DMS153 treated with DMSO at 0.1 percent for 48 hours (cell line): ENCODE data around the gene KCTD16.

Experiments used
- DNase-seq: peaks from one replicate; lab custom pipeline; 2025; ENCODE audit not compliant: unreplicated experiment; lab: John Stamatoyannopoulos, UW

The KCTD16 gene

DNA sequence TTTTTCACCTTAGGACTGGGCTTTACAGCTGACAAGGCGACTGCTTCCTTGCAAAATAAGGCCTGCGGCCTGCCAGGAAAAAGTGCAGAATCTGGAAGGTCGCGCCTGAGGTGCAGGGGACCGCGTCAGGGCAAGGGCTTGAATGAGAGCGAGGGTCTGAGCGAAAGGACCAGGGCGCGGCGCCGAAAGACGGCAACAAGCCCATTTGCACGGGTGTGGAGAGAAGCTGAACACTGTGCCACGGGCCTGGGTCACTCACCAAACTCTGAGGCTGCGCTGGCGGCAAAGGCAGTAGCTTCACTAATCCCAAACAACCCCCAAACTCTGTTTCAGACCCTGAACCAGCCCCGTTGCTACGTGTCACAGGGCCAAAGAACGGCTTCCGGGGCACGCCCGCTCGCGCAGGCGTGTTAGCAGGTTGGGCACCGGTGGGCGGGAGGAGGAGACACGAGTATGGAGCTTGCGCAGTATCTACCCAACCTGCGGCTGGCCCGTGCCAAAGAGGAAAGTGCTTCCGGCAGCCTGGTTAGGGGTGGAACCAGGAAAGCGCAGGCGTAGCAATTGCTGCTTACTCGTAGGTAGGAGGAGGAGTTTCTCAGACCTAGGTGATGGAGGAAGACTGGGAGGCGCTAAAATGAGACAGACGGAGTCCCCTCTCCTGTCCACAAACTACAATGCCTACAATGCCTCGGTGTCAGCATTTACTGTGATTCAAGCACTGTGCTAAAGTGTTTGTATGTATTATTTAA lies at the start of gene KCTD16, which contains the start of gene YIPF5:
Gene KCTD16 (plus strand): TSS at position 598 of the 749 bp plus-strand sequence.
Gene YIPF5 (minus strand): TSS at position 384 of the 749 bp plus-strand sequence. CDS start 704 bp downstream, outside the sequence.
- DNase-seq: peak; percentile 74

DNA sequence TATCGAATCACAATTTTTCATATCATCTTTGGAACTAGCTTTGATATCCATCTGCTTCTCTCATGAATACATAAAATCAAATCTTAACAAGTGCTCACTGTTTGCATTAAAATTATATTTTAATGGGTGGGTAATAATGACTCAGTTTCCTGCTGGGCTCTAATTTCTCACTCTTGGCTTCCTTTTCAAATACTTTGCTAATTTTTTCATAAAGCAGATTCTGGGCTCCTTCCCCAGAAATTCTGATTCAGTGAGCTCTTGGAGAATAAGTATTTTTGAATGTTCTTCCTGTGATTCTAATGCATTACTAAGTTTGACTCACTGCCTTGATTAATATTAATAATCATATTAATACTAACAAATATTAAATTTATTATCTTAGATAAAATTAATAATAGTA lies 49.1 kb upstream of the KCTD16 start:
- DNase-seq: no peak

DNA sequence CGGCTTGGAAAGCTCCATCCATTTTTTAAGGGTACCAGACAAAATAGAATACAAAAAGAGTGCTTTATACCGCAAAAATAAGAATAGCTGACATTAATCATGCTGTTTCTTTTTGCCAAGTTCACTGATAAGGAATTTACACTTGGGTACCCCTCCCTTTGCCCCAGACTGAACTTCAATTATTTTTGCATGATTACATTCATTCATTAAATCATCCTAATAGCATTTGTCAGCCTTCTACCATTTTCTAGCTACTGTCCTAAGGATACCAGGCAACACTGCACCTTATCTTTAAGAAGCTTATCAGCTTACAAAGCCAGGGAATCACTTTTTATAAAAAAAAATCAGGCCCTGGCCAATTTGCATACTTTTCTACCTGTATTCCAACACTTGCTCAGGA lies 48.6 kb upstream of the KCTD16 start:
- DNase-seq: no peak

DNA sequence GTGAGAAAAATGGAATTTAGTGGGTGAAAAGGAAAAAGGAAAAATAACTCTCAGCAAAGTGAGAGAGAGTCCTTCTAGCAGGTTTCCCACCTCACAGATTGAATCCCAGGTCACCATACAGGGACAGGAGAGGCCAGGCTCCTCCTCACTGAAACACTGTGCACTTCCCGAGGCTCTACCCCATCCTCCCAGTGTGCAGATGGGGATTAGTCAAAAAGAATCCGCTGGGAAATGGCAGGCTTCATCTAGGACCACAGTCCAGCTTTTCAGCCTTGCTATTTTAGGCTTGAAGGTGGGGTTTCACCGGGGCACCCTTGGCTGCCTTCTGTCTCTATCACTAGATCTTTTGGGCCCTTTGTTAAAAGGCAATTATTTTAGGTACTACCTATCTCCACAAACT lies 48.0 kb upstream of the KCTD16 start:
- no peak for DNase-seq

DNA sequence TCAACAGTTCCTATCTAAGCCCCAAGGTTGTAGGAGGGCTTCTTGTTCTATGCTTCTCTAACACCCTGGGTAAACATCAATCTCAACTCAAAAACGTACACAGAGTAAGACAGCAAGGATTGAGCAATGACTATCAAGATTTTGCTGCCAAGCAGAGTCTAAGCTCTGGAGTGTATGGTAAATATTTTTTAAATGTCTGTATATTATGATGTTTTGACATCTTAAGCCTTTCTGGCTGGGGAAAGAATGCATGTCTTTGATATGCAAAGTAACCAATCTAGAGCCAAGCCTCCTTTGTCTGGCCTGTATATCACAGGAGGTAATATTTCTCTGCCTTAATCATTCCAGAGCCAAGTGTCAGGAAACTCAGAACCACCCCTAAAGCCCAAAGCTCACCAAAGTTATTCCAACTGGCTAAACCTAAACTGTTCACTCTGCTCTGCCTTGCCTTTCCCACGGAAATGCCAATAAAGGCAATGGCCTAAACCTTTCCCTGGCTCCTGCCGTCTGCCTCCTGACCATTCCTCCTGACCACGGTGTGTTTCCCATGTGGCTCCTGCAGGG lies 45.4 kb upstream of the KCTD16 start:
- no peak for DNase-seq

DNA sequence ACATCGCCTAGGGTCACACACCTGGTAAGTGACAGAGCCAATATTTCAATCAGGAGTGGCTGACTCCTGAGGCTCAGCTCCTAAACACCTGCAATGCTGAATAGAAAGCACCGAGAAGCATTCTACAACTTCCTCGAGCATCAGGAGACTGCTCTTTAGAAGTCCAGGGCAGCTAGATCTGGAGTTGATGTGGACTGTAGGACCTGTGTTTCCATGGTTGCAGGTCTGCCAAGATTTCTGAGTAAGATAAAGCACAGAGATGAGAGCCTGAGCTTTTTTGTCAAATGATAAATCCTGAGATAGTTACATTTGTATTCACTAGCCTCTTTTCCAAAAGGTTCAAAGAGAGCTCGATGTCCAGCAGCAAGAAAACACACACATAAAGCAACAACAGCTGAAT lies 44.0 kb upstream of the KCTD16 start:
- no peak for DNase-seq

DNA sequence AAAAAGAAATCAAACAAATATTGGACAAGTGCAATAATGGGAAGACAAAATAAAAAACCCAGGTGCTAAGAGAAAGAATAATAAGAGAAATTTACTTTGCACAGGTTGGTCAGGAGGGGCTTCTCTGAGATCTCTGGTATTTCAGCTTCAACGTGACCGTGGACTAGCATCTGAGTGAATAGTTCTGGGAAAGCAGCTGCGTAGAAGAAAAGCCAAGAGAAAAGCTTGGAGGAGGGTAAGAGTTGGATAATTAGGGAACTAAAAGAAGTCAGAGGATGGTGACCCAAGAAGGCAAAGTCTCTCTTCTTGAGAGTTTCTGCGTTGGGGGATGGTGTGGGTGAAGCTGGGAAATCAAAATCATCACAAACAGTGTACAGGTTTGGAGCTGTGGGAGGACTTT lies 41.8 kb upstream of the KCTD16 start:
- DNase-seq: no peak

DNA sequence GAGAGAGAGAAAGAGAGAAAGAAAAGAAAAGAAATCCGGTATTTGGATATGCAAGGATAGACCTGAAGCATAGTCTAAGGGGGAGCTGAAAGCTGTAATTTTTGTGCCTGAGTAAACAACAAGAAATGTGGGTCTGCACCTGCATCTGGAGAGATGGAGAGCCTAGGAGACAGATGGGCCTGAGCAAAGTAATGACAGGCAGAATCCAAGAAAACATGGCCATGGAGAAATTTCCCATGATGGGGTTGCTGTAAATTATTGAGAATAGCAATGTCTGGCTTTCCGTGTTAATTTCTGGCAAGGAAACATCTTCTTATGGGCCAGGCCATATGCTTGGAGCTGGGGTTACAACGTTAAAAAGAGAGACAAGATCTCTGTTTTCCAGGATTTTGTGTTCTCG lies 40.4 kb upstream of the KCTD16 start:
- no peak for DNase-seq

DNA sequence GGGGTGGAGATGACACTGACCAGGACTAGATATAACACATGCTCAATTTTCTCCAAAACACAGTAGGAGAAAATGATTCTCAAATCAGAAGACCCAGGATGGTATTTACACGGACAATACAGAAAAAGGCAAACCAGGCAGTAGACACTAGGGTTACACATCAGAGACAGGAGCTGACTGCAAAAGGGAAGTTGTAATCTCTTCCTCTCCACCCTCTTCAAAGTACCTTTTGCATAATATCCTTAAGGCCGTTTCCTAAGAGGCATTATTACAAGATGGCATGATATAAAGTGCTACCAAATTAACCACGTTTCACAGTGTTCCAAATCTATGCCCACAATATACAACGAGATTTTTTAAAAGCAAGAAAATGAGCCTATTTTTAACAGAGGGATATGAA lies 39.4 kb upstream of the KCTD16 start:
- no peak for DNase-seq

DNA sequence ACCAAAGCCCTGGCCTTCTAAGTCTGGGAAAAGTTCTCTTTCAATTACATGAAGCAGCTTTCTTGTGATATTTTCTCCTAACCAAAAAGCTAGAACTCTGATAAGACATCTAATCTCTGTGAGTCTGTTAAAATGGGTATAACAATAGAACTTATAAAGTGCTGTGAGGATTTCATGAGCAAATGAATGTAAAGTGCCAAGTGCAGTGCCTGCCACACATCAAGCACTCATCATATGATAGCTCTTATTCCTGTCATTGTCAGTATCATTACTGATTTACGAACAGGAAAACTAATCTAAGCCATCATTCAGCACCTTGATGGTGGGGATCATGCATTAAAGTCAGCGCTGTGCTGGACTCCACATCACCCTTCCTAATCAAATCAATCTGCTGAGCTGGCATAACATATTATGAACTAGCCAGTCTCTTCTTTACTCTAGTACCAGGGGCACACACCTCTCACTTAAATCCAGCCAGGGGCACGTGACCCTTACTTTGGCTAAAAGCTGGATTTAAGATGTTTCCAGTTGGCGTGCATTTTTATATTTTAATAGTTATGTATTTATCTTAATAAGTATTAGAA lies 37.5 kb upstream of the KCTD16 start:
- DNase-seq: no peak

DNA sequence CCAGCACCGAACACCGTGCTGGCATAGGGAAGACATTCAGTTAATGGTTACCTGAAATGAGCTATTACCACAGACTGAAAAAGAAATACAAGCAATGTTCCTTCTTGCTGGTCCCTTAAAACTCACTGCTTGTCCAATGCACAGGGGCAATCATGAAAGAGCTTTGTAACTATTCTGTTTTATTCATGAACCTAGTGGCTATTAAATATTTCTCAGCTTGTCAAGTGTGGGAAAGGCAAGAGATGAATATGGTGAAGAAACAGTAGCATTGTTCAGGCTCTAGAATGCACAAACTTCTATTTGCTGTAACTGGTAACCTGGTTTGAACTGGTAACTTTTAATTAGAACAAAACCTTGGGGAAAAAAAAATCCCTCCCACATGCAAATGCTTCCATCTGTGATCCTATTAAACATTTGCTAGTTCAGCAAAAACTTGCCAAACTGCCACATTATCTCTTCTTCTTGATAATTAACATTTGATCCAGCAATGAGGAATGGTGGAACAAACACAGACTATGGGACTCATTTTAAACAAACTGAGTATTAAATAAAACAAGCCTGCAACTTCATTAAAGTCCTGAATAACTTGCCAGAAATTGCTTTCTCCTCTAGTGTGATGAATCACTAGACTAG lies 36.4 kb upstream of the KCTD16 start:
- DNase-seq: no peak

DNA sequence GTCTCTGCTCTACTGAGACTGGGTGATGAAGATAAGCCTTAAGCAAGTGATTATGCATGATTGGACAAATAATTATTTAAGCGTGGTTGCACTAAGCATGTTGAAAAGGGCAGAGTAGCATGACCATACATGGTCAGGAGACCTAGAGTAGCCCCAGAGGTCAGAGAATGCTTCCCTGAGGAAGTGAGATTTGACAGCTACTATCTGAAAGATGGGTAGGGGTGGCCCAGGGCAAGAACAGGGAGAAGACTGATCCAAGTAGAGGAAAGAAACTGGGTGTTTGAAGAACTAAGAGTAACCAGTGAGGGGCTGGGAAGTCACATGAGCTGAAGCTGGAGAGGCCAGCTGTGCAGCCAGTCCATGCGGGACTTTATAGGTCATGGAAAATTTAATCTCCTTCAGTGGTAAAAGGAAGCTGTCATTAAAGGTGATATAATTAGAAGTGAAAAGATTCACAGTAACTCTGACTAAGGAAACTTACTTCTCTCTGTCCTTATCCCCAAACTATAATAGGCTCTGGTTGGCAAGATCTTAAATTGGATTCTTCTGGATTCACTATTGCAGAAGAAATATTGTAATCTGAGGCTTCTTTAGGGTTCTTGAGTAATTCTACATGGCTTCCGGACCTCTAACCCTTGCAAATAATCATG lies 35.4 kb upstream of the KCTD16 start:
- no peak for DNase-seq

DNA sequence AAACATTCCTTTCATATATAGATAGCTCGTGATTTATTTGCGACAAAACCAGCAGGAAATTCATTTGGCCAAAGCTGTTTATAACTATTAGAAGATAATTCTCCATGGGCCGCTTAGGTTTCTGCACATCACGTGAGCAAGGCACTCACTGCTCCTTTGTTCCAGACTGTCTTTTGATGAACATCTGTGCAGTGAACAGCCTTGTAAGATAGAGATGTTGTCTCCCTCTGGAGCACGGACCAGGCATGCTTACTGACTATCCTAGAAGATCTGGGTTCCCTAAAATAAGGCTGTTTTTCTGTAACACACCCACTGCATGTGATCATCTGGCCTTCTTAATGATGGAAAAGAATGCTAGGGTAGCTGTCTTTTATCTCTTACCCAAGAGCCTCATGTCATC lies 31.1 kb upstream of the KCTD16 start:
- DNase-seq: no peak

DNA sequence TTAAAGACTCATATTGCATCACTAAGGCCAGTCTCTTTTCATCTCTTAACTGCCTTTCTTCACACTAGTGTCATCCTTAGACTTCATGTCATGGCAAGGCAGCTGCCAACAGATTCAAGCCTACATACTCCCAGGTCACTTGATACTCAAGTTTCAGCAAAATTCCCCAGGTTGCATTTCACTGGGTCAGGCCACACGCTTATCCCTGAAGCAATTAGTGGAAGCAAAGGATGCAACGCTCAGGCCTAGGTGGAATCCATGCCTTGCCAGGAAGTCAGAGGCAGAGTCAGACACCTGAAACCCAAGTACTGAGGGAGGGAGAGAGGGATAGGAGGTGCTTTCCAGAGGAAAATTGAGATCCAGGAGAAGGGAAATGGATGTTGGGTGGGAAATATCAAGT lies 29.1 kb upstream of the KCTD16 start:
- DNase-seq: no peak

DNA sequence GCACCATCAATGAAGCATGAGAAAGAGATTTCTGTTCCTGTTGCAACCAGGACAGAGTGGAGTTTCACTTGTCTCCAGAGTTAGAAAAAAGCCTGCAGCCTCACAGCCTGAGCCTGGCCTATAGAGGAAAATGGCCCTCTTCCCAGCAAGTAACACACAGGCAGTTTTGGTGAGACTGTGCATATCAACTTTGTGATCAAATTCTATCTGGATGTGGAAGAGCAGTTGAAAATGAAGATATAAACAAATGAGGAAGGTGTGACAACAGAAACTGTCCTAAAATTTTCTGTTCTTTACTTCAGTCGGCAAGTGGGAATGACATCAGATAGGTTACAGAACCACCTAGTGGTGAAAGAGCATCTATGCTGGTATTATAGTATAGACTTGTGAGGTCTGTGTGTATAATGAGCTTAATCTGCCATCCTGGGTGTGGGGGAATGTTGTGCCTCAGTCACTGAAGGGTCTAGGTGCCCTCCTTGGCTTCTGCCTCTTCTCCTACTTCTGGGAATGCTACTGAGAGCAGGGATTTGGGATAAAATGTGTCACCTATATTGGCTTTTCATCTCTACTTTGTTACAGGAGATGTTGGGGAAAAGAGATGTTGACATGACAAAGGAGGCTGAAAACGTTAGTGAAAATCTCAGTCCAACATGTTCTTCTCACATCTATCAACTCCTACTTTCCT lies 28.4 kb upstream of the KCTD16 start:
- peak; percentile 43 for DNase-seq

DNA sequence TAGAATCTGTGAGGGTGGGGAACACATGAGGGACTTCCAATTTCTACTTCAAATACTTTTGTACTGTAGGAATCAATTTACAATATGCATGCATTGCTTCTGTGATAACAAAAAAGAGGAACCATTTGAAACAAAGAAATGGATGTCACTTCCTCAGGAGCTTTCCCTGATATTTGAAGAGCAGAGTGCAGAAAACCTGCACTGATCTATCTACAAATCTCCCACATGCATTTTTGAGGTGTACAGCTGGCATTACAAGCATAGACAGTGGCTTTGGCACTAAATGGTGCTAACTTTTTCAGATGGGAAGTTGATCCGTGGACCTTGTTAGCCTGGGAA lies 27.9 kb upstream of the KCTD16 start:
- DNase-seq: no peak

DNA sequence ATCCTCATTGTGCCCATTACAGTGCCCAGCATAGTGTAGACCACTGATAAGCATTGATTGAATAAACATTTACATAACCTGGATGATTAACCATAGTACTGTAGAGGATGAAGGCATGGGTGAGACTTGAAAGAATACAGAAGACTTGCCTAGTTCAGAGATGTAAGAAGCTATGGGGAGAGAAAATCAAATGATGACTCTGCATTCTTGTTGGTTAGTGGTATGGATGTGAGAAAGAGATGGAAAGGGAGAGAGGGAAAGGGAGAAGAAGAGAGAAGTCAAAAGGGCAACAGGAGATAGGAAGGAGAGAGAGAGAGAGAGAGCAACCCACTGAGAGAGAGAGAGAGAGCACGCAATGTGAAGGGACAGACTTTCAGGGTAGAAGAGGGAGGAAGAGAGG lies 27.0 kb upstream of the KCTD16 start:
- DNase-seq: no peak

DNA sequence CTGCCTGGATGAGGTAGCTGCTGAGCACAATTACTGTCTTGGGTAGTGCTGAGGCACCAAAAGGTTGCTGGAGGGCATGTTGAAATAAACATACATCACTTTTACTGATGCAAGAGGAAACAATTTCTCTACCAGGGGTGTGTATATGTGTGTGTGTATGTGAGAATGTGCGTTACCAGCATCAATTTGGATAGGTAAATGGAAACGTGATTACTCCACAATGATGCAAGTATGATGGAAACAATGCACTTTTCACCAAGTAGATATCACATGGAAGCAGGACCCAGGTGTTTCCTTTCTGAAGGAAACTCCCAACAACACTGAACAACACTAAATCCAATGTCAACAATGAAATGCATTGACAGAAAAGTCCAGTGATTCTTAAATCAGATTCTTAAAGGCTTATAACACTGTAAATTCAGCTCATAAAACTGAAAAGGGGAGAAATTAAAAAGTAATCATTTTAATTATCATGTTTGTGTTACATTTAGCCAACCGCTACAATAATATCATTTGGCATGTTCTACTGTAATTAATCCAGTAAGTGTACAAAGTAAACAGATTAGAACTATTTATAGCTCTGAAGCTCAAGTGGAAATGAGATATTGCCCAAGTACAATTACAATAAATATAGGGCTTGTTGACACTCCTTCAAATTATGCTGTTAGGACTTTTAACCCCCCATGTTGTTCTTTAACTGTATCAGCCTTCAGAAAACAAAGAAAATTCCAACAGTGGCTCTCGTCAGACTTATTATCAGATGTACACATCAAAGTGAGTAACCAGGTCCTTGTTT lies 25.5 kb upstream of the KCTD16 start:
- no peak for DNase-seq

DNA sequence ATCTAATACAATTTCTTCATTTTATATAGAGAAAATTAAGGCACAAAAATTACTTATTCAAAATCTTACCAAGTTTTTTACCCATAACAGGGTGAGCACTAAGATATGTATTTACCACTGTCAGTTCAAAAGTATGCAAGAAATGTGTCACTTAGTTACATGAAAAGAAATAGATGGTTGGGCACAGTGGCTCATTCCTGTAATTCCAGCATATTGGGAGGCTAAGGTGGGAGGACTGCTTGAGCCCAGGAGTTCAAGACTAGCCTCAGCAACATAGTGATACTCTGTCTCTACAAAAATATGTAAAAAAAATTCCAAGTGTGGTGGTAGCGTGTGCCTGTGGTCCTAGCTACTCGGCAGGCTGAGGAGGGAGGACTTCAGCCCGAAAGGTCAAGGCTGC lies 19.6 kb upstream of the KCTD16 start:
- no peak for DNase-seq

DNA sequence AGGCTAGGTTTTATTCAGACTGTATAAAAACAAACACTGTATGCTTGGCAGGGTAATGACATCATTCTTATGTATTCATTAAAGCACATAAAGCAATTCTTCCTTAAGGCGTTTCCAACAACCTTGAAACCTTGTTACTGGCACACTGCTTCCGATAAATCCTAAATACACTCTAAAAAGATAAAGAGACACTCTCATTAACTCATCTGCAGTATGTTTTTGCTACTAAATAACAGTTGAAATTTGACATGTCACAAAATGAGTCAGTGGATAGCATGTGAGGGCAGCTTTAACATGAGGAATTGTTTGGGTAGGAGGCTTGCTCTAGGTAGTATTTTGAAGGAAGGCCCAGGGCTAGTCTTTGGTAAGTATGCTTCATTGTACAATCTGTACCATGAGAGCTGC lies 13.9 kb upstream of the KCTD16 start:
- no peak for DNase-seq
